ENCODE data around the gene MYBBP1A. TPM values are rescaled to one million over a fixed set of nuclear protein-coding genes. Genes with fewer than 3 reads are reported as not detected.

Gene MYBBP1A
- polyA plus RNA-seq, 3 donors: 19.0 to 40.7 (median 22.7) TPM

GRCh38 chr17:4555873-4556759 is 932 bp upstream of the MYBBP1A start:
- WGBS, 3 donors: 63 to 67% (median 66%) methylated on average over 17 of the region's 17 CpGs

GRCh38 chr17:4554441-4554996 is 665 bp downstream of the MYBBP1A start:
- WGBS, 3 donors: 15 to 17% (median 16%) methylated on average over 17 to 18 of the region's 18 CpGs
- no peak overlapping the region for H3K27ac ChIP-seq (ENCODE audit: low read depth, low read length)

More at GRCh38 chr17:4555873-4556759, 932 bp upstream of the MYBBP1A start:
- no peak overlapping the region for H3K27ac ChIP-seq (ENCODE audit: low read depth, low read length)

GRCh38 chr17:4553669-4554068 is 1.5 kb downstream of the MYBBP1A start:
- H3K27ac ChIP-seq (ENCODE audit: low read depth, low read length): no peak overlapping the region
- 77 to 83% (median 83%) methylated on average over 9 of the region's 9 CpGs for WGBS, 3 donors

- H3K27ac ChIP-seq (ENCODE audit: low read depth, low read length): no peak overlapping the region
- WGBS, 3 donors: 95 to 96% (median 96%) methylated on average over 27 of the region's 27 CpGs
These were observed 3.2 kb downstream of the MYBBP1A start for GRCh38 chr17:4551796-4552525.

GRCh38 chr17:4551141-4551540 is 4.0 kb downstream of the MYBBP1A start:
- WGBS, 3 donors: 86 to 91% (median 88%) methylated on average over 8 of the region's 8 CpGs
- H3K27ac ChIP-seq (ENCODE audit: low read depth, low read length): no peak overlapping the region

GRCh38 chr17:4550534-4551039 is 4.6 kb downstream of the MYBBP1A start:
- WGBS, 3 donors: 93 to 96% (median 95%) methylated on average over 16 of the region's 16 CpGs
- H3K27ac ChIP-seq (ENCODE audit: low read depth, low read length): no peak overlapping the region

GRCh38 chr17:4549781-4550533 is 5.2 kb downstream of the MYBBP1A start:
- 79 to 93% (median 93%) methylated on average over 23 to 25 of the region's 25 CpGs for WGBS, 3 donors
- no peak overlapping the region for H3K27ac ChIP-seq (ENCODE audit: low read depth, low read length)

GRCh38 chr17:4548721-4549531 is 6.3 kb downstream of the MYBBP1A start:
- no peak overlapping the region for H3K27ac ChIP-seq (ENCODE audit: low read depth, low read length)
- 76 to 89% (median 84%) methylated on average over 24 of the region's 24 CpGs for WGBS, 3 donors

GRCh38 chr17:4548061-4548461 is 7.1 kb downstream of the MYBBP1A start:
- WGBS, 3 donors: 91 to 95% (median 92%) methylated on average over 18 of the region's 18 CpGs

GRCh38 chr17:4547118-4547906 is 7.9 kb downstream of the MYBBP1A start:
- 90 to 95% (median 94%) methylated on average over 17 of the region's 17 CpGs for WGBS, 3 donors
- H3K27ac ChIP-seq (ENCODE audit: low read depth, low read length): no peak overlapping the region

More at GRCh38 chr17:4548061-4548461, 7.1 kb downstream of the MYBBP1A start:
- H3K27ac ChIP-seq (ENCODE audit: low read depth, low read length): no peak overlapping the region

GRCh38 chr17:4545217-4545951 is 9.8 kb downstream of the MYBBP1A start:
- WGBS, 3 donors: 88 to 92% (median 91%) methylated on average over 32 of the region's 32 CpGs

GRCh38 chr17:4544951-4545216 is 10.3 kb downstream of the MYBBP1A start:
- no peak overlapping the region for H3K27ac ChIP-seq (ENCODE audit: low read depth, low read length)
- WGBS, 3 donors: 84 to 93% (median 86%) methylated on average over 16 to 18 of the region's 18 CpGs

More at GRCh38 chr17:4545217-4545951, 9.8 kb downstream of the MYBBP1A start:
- no peak overlapping the region for H3K27ac ChIP-seq (ENCODE audit: low read depth, low read length)

GRCh38 chr17:4544135-4544950 is 10.8 kb downstream of the MYBBP1A start:
- 91 to 95% (median 94%) methylated on average over 34 to 37 of the region's 37 CpGs for WGBS, 3 donors
- H3K27ac ChIP-seq (ENCODE audit: low read depth, low read length): no peak overlapping the region

- no peak overlapping the region for H3K27ac ChIP-seq (ENCODE audit: low read depth, low read length)
- 81 to 89% (median 82%) methylated on average over 18 to 19 of the region's 19 CpGs for WGBS, 3 donors
These were observed 11.6 kb downstream of the MYBBP1A start for GRCh38 chr17:4543557-4544026.

- H3K27ac ChIP-seq (ENCODE audit: low read depth, low read length): no peak overlapping the region
- WGBS, 3 donors: 91 to 95% (median 94%) methylated on average over 19 of the region's 19 CpGs
These were observed 12.4 kb downstream of the MYBBP1A start for GRCh38 chr17:4542726-4543191.
